Urinary bladder (tissue), 4 donors: ENCODE measurements around the gene MOB3A. TPM values are rescaled to one million over a fixed set of nuclear protein-coding genes. Genes with fewer than 3 reads are reported as not detected.

Experiments used
- DNase-seq: peaks from one replicate; pipeline ENCODE4 v3.0.0-alpha.2; 2015; ENCODE audit errors: extremely low spot score
- H3K27ac ChIP-seq: one replicate; pipeline ENCODE4 v1.5.1; 2013; ENCODE audit warnings: low read depth, mild to moderate bottlenecking, moderate library complexity
- H3K36me3 ChIP-seq: one replicate; pipeline ENCODE4 v1.6.1; 2013; ENCODE audit warnings: mild to moderate bottlenecking, moderate library complexity; ENCODE audit not compliant: insufficient read depth
- H3K4me1 ChIP-seq: one replicate; pipeline ENCODE4 v1.6.1; 2013; ENCODE audit warnings: mild to moderate bottlenecking, moderate library complexity; ENCODE audit not compliant: insufficient read depth
- H3K4me3 ChIP-seq: one replicate; pipeline ENCODE4 v1.5.1; 2013; ENCODE audit warnings: low read depth, low read length
- WGBS: extraction: QIAGEN DNeasy Blood & Tissue Kit; methylation state at CpG from one replicate; pipeline ENCODE4 v1.1.7; 2013; 5-methylcytosine and 5-hydroxymethylcytosine counted together
- polyA plus RNA-seq: library from polyadenylated mRNA; stranded (reverse); fragments of 200-250 nt; gene quantifications from one replicate; pipeline ENCODE4 v1.2.3, GENCODE V29; 2013
- total RNA-seq: library from RNA; depleted of rRNA; stranded (reverse); fragments of >200 nt; gene quantifications from one replicate; pipeline ENCODE4 v1.2.3, GENCODE V29; 2014
- donor health status: healthy with polysubstance abuse.
- donor health status: healthy.

MOB3A gene
- total and polyA plus RNA-seq, 2 donors, result 15.9 to 40.1 TPM

GRCh38 chr19:2058570-2059421 lies 37.3 kb downstream of the MOB3A start:
- Histone ChIP-seq H3K4me1 (peaks cover 6% of the 10 kb centered on the region), H3K4me3 (no peak overlapping the region), H3K36me3 (no peaks in the 10 kb centered on the region), H3K27ac (peak overlapping the region; percentile 99)
- 87% methylated on average over 27 of the region's 27 CpGs for WGBS
- DNase-seq, result no peak

DNA sequence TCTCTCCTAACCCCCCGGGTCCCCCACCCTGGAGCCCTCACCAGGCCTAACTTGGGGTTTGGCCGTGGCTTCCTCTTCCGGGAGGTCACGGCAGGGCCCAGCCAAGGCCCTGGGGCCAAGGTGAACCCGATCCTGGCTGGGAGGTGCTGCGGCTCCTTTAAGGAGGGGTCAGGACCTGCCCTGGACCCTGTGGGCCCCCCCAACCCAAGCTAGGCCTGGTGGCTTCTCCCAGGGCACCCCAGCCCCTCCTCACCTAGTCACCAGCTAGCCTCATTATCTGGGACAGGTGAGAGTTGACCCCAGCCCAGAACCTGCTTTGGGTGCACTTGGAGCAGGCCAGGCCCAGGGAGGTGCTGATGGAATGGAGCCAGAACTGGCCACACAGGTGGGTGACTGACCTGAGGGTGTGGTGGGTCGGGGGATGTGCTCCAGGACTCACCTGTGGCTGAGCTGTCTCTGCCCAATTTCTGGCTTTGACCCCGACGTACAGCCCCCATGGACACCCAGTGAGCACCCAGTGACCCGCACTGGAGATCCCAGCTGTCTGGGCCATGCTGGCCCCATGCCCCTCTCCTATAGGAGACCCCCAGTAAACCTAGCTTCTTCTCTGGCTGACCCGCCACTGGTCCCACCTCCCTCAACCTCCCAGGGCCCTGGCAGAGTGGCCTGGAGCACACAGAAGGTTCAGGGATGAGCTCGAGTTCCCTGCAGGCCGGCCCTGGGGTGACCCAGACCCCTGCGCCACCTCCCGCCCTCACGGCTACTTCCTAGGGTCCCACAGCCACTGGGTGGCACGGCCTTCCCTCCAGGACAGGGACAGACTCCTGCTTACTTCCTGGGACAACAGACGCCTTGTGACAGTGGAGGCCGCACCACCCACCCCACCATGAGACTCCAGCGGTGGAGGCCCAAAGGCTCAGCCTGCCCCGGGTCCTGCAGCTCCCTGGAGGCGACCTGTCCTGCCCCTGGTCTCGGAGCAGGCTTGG lies 38.3 kb downstream of the MOB3A start:
- DNase-seq, result no peak
- Histone ChIP-seq H3K27ac (peak overlapping the region; percentile 68), H3K4me1 (peaks cover 6% of the 10 kb centered on the region), H3K36me3 (no peaks in the 10 kb centered on the region), H3K4me3 (no peak overlapping the region)
- 78% methylated on average over 23 of the region's 23 CpGs for WGBS

DNA sequence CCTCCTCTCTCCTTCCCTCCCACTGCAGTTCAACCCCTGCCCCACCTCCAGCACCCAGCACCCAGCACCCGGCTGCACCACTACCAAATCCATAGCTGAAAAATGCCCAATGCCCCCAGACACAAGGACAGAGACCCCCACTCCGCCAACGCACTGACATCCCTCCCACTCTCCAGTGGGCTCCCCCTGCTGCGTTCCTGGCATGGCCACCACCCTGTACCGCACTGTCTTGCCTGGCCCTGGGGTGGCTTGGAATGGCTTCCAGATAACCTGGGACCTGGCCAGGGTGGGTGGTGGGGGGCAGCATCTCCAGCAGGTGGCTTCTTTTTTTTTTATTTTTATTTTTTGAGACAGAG lies 39.3 kb downstream of the MOB3A start:
- peaks cover 6% of the 10 kb centered on the region for H3K4me1 ChIP-seq
- peak overlapping the region; percentile 86 for H3K27ac ChIP-seq
- H3K36me3 ChIP-seq, result no peaks in the 10 kb centered on the region
- H3K4me3 ChIP-seq, result no peak overlapping the region
- 42% methylated on average over 5 of the region's 5 CpGs for WGBS
- DNase-seq, result no peak

DNA sequence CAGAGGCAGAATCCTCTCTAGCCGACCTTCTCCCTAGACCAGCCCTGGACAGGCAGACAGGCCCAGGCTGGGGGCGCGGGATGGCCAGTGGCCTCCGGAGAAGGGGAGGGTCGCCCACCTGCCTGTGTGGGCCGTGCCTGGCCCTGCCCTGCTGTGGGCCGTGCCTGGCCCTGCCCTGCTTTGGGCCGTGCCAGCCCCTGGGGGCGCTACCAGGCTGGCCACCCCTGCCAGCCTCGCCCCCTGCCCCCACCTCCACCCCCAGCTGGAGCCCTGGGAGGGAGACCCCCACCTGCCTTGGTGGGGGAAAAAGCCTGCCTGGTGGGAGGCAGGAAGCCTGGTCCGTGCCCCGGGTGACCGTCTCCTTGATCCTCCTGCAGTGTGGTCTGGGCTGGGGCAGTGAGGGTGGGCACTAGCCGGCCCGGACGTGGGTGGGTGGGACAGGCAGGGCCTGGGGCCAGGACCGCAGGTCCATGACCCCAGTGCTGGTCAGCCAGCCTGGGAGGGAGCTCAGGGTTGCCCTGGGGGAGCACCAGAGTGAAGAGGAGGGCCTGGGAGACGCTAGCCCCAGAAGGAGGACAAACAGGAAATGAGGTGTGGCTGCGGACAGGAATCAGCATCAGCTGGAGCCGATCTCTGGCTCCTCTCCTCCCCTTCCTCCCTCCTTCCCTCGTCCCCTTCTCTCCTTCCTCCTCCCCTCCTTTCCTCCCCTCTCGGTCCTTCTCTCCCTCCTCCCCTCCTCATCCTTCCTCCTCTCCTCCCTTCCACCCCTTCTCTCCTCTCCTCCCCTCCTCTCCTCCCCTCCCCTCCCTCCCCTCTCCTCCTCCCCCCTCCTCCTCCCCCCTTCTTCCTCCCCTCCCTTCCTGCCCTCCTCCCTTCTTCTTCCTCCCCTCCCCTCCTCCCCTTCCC lies 39.9 kb downstream of the MOB3A start:
- Histone ChIP-seq H3K36me3 (no peaks in the 10 kb centered on the region), H3K4me3 (peak overlapping the region; percentile 38), H3K27ac (peak overlapping the region; percentile 97), H3K4me1 (peaks cover 6% of the 10 kb centered on the region)
- 23% methylated on average over 22 of the region's 22 CpGs for WGBS
- peak; percentile 65 for DNase-seq

GRCh38 chr19:2054763-2055162 lies 41.4 kb downstream of the MOB3A start:
- Histone ChIP-seq H3K4me1 (peaks cover 6% of the 10 kb centered on the region), H3K27ac (peak overlapping the region; percentile 74), H3K36me3 (no peaks in the 10 kb centered on the region), H3K4me3 (no peak overlapping the region)
- no peak for DNase-seq
- 70% methylated on average over 8 of the region's 8 CpGs for WGBS

DNA sequence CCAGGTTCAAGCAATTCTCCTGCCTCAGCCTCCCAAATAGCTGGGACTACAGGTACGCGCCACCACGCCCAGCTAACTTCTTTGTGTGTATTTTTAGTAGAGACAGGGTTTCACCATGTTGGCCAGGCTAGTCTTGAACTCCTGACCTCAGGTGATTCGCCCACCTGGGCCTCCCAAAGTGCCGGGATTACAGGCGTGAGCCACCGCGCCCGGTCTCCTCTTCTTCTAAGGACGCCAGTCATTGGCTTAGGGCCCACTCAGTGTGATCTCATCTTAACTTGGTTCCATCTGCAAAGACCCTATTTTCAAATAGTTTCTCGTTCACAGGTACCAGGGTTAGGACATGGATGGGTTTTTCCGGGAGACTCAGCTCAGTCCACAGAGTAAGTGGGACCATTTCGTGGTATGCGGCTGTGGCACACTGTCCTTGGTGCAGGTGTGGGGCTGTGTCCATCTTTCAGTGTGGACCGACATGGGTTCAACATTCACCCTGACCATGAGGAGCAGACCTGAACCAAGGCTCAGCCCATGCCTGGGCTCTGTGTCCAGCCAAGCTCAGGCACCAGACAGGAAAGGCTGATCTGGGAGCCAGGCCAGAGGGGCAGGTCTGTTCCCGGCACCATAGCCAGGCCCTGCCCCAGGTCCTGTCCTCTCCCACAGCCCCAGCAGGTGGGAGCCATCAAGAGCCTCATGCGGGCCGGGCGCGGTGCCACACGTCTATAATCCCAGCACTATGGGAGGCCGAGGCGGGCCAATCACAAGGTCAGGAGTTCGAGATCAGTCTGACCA lies 42.3 kb downstream of the MOB3A start:
- Histone ChIP-seq H3K27ac (peak overlapping the region; percentile 15), H3K4me3 (no peak overlapping the region), H3K4me1 (peaks cover 4% of the 10 kb centered on the region), H3K36me3 (no peaks in the 10 kb centered on the region)
- no peak for DNase-seq
- WGBS, result 63% methylated on average over 24 of the region's 24 CpGs

DNA sequence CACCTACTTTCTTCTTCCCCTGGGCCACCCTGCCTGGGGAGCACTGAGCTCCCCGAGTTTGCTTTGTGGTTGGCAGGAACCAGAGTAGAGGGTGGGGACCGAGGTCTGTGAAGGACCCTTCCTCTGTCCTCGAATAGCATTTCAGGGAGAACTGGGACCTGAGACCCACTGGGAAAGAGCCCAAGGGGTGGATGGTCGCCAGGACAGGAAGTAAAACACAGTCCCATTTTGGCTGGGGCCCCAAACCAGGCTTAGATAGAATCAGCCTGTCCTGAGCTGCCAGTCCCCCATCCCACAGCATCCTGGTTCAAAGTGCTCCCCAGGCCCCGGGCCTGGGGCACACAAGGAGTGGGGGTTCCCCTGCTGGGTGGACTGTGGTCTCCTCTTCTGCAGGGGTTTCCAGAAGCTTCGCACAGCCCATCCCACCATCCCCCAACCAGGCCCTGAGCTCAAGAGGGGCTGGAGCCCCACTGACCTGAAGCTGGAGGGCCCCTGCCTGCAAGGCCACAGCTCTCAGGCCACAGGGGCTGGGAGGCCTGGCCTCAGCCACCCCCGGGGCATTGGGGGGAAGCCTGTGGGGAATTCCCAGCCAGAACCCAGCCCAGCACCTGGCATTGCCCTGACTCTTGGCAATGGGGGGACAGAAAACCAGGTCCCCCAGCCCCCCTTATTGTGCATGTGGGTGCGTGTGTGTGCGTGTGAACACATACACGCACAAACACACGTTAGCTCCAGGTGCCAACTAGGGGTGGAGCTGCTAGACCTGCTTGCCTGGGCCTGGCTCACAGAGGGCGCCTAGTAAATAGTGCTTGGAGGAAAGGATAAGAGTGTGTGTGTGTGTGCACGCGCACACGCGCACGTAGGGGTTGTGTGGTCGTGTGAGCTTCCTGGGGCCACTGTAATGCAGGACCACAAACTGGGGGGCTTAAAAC lies 44.1 kb downstream of the MOB3A start:
- no peak overlapping the region for H3K4me3 ChIP-seq
- H3K4me1 ChIP-seq, result peaks cover 2% of the 10 kb centered on the region
- no peaks in the 10 kb centered on the region for H3K36me3 ChIP-seq
- H3K27ac ChIP-seq, result peak overlapping the region; percentile 88
- DNase-seq, result no peak
- WGBS, result 50% methylated on average over 18 of the region's 18 CpGs

DNA sequence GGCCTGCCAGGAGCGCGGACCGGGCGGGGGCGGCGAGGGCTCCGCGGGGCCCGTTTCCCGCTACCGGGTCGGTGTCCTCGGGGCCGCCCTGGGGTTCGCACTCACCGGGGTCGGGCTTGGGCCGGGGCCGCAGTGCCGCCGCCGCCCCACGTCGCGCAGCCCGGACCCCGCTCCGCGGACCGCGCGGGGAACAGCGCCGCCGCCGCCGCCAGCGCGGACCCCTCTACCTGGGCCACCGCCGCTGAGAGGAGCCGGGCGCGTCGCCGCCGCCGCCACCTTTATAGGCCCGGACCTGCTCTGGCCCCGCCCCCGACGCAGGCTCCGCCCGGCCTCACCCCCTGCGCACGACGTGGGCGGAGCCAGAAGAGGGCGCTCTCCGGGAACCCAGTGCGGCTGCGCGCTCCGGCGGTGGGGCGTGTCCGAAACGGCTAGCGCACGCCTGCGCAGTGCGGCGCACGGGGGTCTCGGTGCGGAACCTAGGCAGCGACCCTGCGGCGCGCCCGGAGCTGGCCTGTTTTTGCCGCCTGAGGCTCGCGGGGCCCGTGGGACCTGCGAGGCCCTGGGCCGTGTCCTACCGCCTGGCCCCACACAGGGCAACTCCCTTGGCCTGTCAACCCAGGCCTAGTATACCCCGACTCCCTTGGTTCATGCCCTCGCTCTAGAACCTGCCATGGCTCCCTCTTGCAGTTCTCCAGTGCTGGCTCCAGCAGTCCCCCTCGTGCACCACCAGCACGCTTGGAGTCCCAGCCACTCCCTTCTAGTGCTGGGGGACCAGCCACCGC lies 44.9 kb downstream of the MOB3A start, which contains the start of gene MKNK2:
Gene MKNK2 (minus strand): TSS at position 254 of the 782 bp plus-strand sequence. CDS start 393 bp downstream, outside the sequence.
- Histone ChIP-seq H3K27ac (peak within 1 kb of the TSS; percentile 95), H3K4me3 (peak within 1 kb of the TSS; percentile 96), H3K36me3 (no peaks in the 10 kb centered on the region), H3K4me1 (no peaks in the 10 kb centered on the region)
- DNase-seq, result peak; percentile 69
- 2% methylated on average over 93 of the region's 93 CpGs for WGBS

DNA sequence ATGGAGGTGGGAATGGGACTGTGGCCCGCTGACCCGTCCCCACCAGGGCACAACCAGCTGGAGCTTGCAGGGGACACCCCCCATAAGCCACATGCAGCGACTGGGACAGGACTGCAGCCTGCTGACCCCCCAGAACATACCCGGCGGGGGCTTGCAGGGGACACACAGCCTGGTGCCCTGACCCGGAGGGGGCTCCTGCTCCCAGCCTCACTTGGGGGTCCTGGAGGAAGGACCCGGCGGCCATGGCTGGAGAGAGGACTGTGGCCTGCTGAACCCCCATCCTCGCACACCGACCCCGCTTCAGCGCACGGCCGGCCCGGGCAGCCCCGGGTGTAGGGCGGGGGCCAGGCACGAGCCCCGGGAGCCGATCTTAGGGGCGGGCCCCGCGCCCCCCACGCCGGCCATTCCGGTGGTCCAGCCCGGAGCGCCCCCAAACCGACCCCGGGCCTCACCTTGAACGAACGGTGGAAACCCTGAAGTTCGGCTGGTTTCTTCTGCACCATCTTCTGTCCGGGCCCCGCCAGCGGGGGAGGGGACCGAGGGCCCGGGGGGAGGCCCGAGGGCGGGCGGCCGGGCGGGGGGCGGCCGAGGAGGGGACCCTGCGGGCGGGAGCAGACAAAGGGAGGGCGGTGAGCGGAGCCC lies 45.7 kb downstream of the MOB3A start:
- no peak for DNase-seq
- Histone ChIP-seq H3K4me3 (peak overlapping the region; percentile 96), H3K36me3 (no peaks in the 10 kb centered on the region), H3K27ac (peak overlapping the region; percentile 95), H3K4me1 (peaks cover under 1% of the 10 kb centered on the region)
- WGBS, result under 1% methylated on average over 49 of the region's 49 CpGs

DNA sequence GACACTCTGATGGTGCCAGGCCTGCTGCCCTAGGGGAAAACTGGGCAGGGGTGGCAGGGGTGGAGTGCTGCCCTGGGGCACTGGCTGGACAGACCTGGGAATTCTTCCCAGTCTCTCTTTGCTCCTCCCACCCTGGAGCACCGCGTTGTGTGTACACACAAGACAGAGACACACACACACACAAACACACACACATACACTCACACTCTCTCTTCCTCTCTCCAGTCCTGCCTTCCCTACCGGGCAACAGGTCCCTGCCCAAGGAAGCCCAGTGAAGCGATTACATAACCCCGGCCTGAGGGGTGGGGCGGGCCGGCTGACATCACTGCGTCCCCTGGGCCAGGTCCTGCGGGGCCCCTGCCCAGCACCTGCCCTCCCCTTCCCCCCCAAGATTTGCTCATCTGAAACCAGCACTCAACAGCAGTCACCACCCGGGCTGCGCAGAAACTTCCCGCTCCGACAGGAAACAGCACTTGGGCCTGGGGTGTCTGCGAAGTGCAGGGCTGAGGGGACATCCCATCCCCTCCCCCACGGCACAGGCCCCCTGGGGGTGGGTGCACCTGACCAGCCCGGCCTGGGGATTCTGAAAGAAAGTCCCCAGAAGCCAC lies 46.3 kb downstream of the MOB3A start:
- Histone ChIP-seq H3K27ac (peak overlapping the region; percentile 95), H3K4me1 (peaks cover 2% of the 10 kb centered on the region), H3K4me3 (peak overlapping the region; percentile 96), H3K36me3 (no peaks in the 10 kb centered on the region)
- DNase-seq, result no peak
- WGBS, result under 1% methylated on average over 16 of the region's 16 CpGs
